ENCODE results near the gene DAAM2. TPM values are rescaled to one million over a fixed set of nuclear protein-coding genes. Genes with fewer than 3 reads are reported as not detected.
A peak's percentile ranks its signal among the peaks of the same experiment; 100 is the strongest.

The DAAM2 gene
- total RNA-seq, 2 experiments from 2014 or later, result 0.09 to 1.1 TPM

GRCh38 chr6:39811835-39812345 lies 19.7 kb downstream of the DAAM2 start:
- Histone ChIP-seq H3K9me3 (ENCODE audit: low read length) (no peaks in the 10 kb centered on the region), H2AFZ (ENCODE audit: low read length) (peak overlapping the region; percentile 91; the same call in 1 of the 2 replicates), H3K27ac (ENCODE audit: low read depth, low read length, poor library complexity, severe bottlenecking) (peak overlapping the region; percentile 65), H3K4me2 (ENCODE audit: low read length) (peak overlapping the region; percentile 56), H3K4me1 (ENCODE audit: insufficient read depth, low read length, poor library complexity, severe bottlenecking) (peaks cover 65% of the 10 kb centered on the region), H3K4me3 (ENCODE audit: low read depth, low read length, poor library complexity, severe bottlenecking) (no peak overlapping the region), H3K36me3 (ENCODE audit: insufficient read depth, low read length) (no peaks in the 10 kb centered on the region), H3K79me2 (ENCODE audit: insufficient read depth, low read depth, low read length) (no peaks in the 10 kb centered on the region), H4K20me1 (ENCODE audit: insufficient read depth, low read length) (no peaks in the 10 kb centered on the region), H3K9me2 (ENCODE audit: insufficient read depth, low read length) (no peaks in the 10 kb centered on the region)
- ChIA-PET POLR2A (interaction anchor here (0.6 to 5.3 kb wide), 8 partner anchors 10 to 82 kb away, joined by 3 to 39 read pairs (median 4); no protein-coding TSS in a partner anchor), CTCF (ENCODE audit: unreplicated experiment) (interaction anchor here (1.7 kb wide), 1 partner anchor 16 kb away, joined by 5 read pairs; no protein-coding TSS in a partner anchor)
- TF ChIP-seq EZH2phosphoT487 (IDR thresholded peaks at IDR 0.05; ENCODE audit: borderline replicate concordance, low read depth, low read length) (no peak), CTCF (conservative IDR thresholded peaks at IDR 0.05; ENCODE audit: low read length) (no peak)
- no peak for DNase-seq (ENCODE audit: low spot score)
- intact Hi-C loops (cut with micrococcal nuclease; ENCODE audit: unreplicated experiment), result loop anchor here (2.0 to 5.0 kb wide), 2 partner anchors 39 to 495 kb away; no protein-coding TSS in a partner anchor
- no TSS peak for BruUV-seq (replicated peaks)

- Histone ChIP-seq H3K4me1 (ENCODE audit: insufficient read depth, low read length, poor library complexity, severe bottlenecking) (peaks cover 65% of the 10 kb centered on the region), H3K4me2 (ENCODE audit: low read length) (peak overlapping the region; percentile 56), H3K9me3 (ENCODE audit: low read length) (no peaks in the 10 kb centered on the region), H3K36me3 (ENCODE audit: insufficient read depth, low read length) (no peaks in the 10 kb centered on the region), H3K9me2 (ENCODE audit: insufficient read depth, low read length) (no peaks in the 10 kb centered on the region), H3K4me3 (ENCODE audit: low read depth, low read length, poor library complexity, severe bottlenecking) (peak overlapping the region; percentile 28), H4K20me1 (ENCODE audit: insufficient read depth, low read length) (no peaks in the 10 kb centered on the region), H3K27ac (ENCODE audit: low read depth, low read length, poor library complexity, severe bottlenecking) (peak overlapping the region; percentile 65), H2AFZ (ENCODE audit: low read length) (peak overlapping the region; percentile 79; the same call in 1 of the 2 replicates), H3K79me2 (ENCODE audit: insufficient read depth, low read depth, low read length) (no peaks in the 10 kb centered on the region)
- ChIA-PET CTCF (ENCODE audit: unreplicated experiment) (interaction anchor here (1.7 kb wide), 1 partner anchor 17 kb away, joined by 5 read pairs; no protein-coding TSS in a partner anchor), POLR2A (interaction anchor here (1.3 to 5.3 kb wide), 4 partner anchors 9 to 39 kb away, joined by 3 to 39 read pairs (median 6); no protein-coding TSS in a partner anchor)
- TF ChIP-seq CTCF (conservative IDR thresholded peaks at IDR 0.05; ENCODE audit: low read length) (no peak), EZH2phosphoT487 (IDR thresholded peaks at IDR 0.05; ENCODE audit: borderline replicate concordance, low read depth, low read length) (no peak)
- DNase-seq (ENCODE audit: low spot score), result no peak
- intact Hi-C loops (cut with micrococcal nuclease; ENCODE audit: unreplicated experiment), result loop anchor here (2.0 to 5.0 kb wide), 2 partner anchors 38 to 495 kb away; no protein-coding TSS in a partner anchor
- BruUV-seq (replicated peaks), result no TSS peak
These were observed 20.3 kb downstream of the DAAM2 start for GRCh38 chr6:39812496-39812852.

Measured in OCI-LY7 (cell line).